SK-N-SH (cell line): ENCODE measurements around the gene FAM131C. TPM values are rescaled to one million over a fixed set of nuclear protein-coding genes. Genes with fewer than 3 reads are reported as not detected.

Experiments used
- CTCF ChIA-PET: fragments of 300-600, 350-600 bp; formaldehyde crosslinking; extraction: SDS; loops from one replicate; lab custom pipeline; 2021; lab: Yijun Ruan, JAX
- POLR2A ChIA-PET: fragments of 350-600 bp; sonication (Branson Sonifier 250); formaldehyde crosslinking; extraction: SDS; loops from one replicate; lab custom pipeline; 2020; ENCODE audit warnings: antibody characterized with exemption, inconsistent platforms; lab: Yijun Ruan, JAX
- DNase-seq: peaks from one replicate; pipeline ENCODE4 v3.0.0; 2012
- H2AFZ ChIP-seq: fragments of 200-600 bp; sonication (generic); 2 replicates; pipeline ENCODE4 v1.8.1; 2016; ENCODE audit warnings: antibody characterized with exemption, mild to moderate bottlenecking, low read depth
- H3F3A ChIP-seq: fragments of 200-600 bp; sonication (generic); replicated peaks from 2 replicates; pipeline ENCODE3; 2016; ENCODE audit warnings: antibody characterized with exemption, mild to moderate bottlenecking; ENCODE audit not compliant: insufficient read depth
- H3K27ac ChIP-seq, 2 experiments: fragments of 200-500 bp in 1 of 2; fragments of 200-600 bp in 1 of 2; sonication (Bioruptor generic) in 1 of 2; sonication (generic), shearing (Covaris generic) in 1 of 2; 2 replicates each; pipeline versions ENCODE4 v1.5.1 to v1.6.1; 2014 to 2016; ENCODE audit warnings: low read depth in 2 of 2, inconsistent platforms in 1 of 2, low read length in 1 of 2, mild to moderate bottlenecking in 1 of 2, mixed read lengths in 1 of 2
- H3K27me3 ChIP-seq: fragments of 200-600 bp; sonication (generic), shearing (Covaris generic); 2 replicates; pipeline ENCODE4 v1.6.1; 2016; ENCODE audit warnings: mixed run types; ENCODE audit not compliant: insufficient read depth
- H3K36me3 ChIP-seq, 2 experiments: fragments of 200-500 bp in 1 of 2; fragments of 200-600 bp in 1 of 2; sonication (Bioruptor generic) in 1 of 2; sonication (generic) in 1 of 2; replicated peaks in 1 of 2; 2 replicates each; pipeline versions ENCODE3 to v1.5.1; 2014 to 2016; ENCODE audit warnings: low read length in 1 of 2, mild to moderate bottlenecking in 1 of 2; ENCODE audit not compliant: insufficient read depth in 2 of 2, control insufficient read depth in 1 of 2
- H3K4me1 ChIP-seq, 2 experiments: fragments of 200-500 bp in 1 of 2; fragments of 200-600 bp in 1 of 2; sonication (Bioruptor generic) in 1 of 2; sonication (generic), shearing (Covaris generic) in 1 of 2; 2 replicates each; pipeline versions ENCODE4 v1.5.1 to v1.6.1; 2014 to 2016; ENCODE audit warnings: low read depth in 1 of 2, low read length in 1 of 2, mixed run types in 1 of 2; ENCODE audit not compliant: insufficient read depth in 2 of 2, control insufficient read depth in 1 of 2
- H3K4me2 ChIP-seq: fragments of 200-600 bp; sonication (generic), shearing (Covaris generic); 2 replicates; pipeline ENCODE4 v1.6.1; 2017; ENCODE audit warnings: mixed run types
- H3K4me3 ChIP-seq, 2 experiments: fragments of 200-500 bp in 1 of 2; fragments of 200-600 bp in 1 of 2; sonication (Bioruptor generic) in 1 of 2; sonication (generic), shearing (Covaris generic) in 1 of 2; 2 replicates each; pipeline versions ENCODE4 v1.5.1 to v1.8.1; 2014 to 2016; ENCODE audit warnings: low read depth in 2 of 2, inconsistent platforms in 1 of 2, low read length in 1 of 2, mild to moderate bottlenecking in 1 of 2, mixed read lengths in 1 of 2, moderate library complexity in 1 of 2
- H3K79me2 ChIP-seq: fragments of 200-600 bp; sonication (generic); 2 replicates; pipeline ENCODE4 v1.8.1; 2017; ENCODE audit warnings: mild to moderate bottlenecking; ENCODE audit not compliant: insufficient read depth
- H3K9ac ChIP-seq: fragments of 200-600 bp; sonication (generic); 2 replicates; pipeline ENCODE4 v1.6.1; 2017; ENCODE audit warnings: mixed run types
- H3K9me2 ChIP-seq: fragments of 200-600 bp; sonication (generic); 2 replicates; pipeline ENCODE4 v1.6.1; 2017; ENCODE audit warnings: mixed run types
- H3K9me3 ChIP-seq: fragments of 200-600 bp; sonication (generic); 2 replicates; pipeline ENCODE4 v1.6.1; 2017; ENCODE audit warnings: mixed run types, mild to moderate bottlenecking, moderate library complexity
- H4K20me1 ChIP-seq: fragments of 200-600 bp; sonication (generic); 2 replicates; pipeline ENCODE4 v1.6.1; 2017; ENCODE audit warnings: mild to moderate bottlenecking, mixed run types; ENCODE audit not compliant: insufficient read depth
- ELF1 ChIP-seq: IDR thresholded peaks from 2 replicates; pipeline ENCODE4 v1.4.0; 2012
- FOXJ3 ChIP-seq: sonication (generic); formaldehyde crosslinking; IDR thresholded peaks from 2 replicates; pipeline ENCODE4 v1.5.1; 2020; ENCODE audit warnings: mild to moderate bottlenecking, missing genetic modification reagents
- FOXM1 ChIP-seq: IDR thresholded peaks from 2 replicates; pipeline ENCODE4 v1.4.0; 2012; ENCODE audit warnings: low read depth, mild to moderate bottlenecking
- JUND ChIP-seq: IDR thresholded peaks from 2 replicates; pipeline ENCODE4 v1.4.0; 2012
- NFIC ChIP-seq: IDR thresholded peaks from 2 replicates; pipeline ENCODE4 v1.4.0; 2012; ENCODE audit warnings: borderline replicate concordance
- NRF1 ChIP-seq: IDR thresholded peaks from 2 replicates; pipeline ENCODE4 v1.6.1; 2012; ENCODE audit warnings: low read depth, mild to moderate bottlenecking, low read length
- POLR2AphosphoS5 ChIP-seq: IDR thresholded peaks from 2 replicates; pipeline ENCODE4 v1.6.1; 2012; ENCODE audit warnings: low read depth, low read length
- RAD21 ChIP-seq: IDR thresholded peaks from 2 replicates; pipeline ENCODE4 v1.6.1; 2012; ENCODE audit warnings: mild to moderate bottlenecking, low read length
- RCOR1 ChIP-seq: fragments of 150-350 bp; IDR thresholded peaks from 2 replicates; pipeline ENCODE4 v1.6.1; 2017; ENCODE audit warnings: antibody characterized with exemption, low read length
- RFX5 ChIP-seq: IDR thresholded peaks from 2 replicates; pipeline ENCODE4 v1.6.1; 2012; ENCODE audit warnings: mild to moderate bottlenecking, improper control_type of control experiment, low read length
- RXRA ChIP-seq: IDR thresholded peaks from 2 replicates; pipeline ENCODE4 v1.4.0; 2012; ENCODE audit warnings: low read depth, mild to moderate bottlenecking, borderline replicate concordance
- SIN3A ChIP-seq: IDR thresholded peaks from 2 replicates; pipeline ENCODE4 v1.6.1; 2012; ENCODE audit warnings: low read depth, mild to moderate bottlenecking, low read length, moderate library complexity, borderline replicate concordance
- SMC3 ChIP-seq: IDR thresholded peaks from 2 replicates; pipeline ENCODE4 v1.6.1; 2012; ENCODE audit warnings: low read depth, low read length, improper control_type of control experiment
- TCF12 ChIP-seq: IDR thresholded peaks from 2 replicates; pipeline ENCODE4 v1.4.0; 2012
- TEAD4 ChIP-seq: IDR thresholded peaks from 2 replicates; pipeline ENCODE4 v1.4.0; 2012; ENCODE audit warnings: mild to moderate bottlenecking, borderline replicate concordance; ENCODE audit not compliant: insufficient read depth
- YY1 ChIP-seq: IDR thresholded peaks from 2 replicates; pipeline ENCODE4 v1.4.0; 2012; ENCODE audit warnings: low read depth, mild to moderate bottlenecking
- WGBS: methylation state at CpG from one replicate; pipeline ENCODE4 v1.1.6; 2017; ENCODE audit warnings: low lambda C conversion rate; 5-methylcytosine and 5-hydroxymethylcytosine counted together
- polyA plus RNA-seq, 3 experiments: library from polyadenylated mRNA; depleted of rRNA; stranded (reverse); fragments of >200 nt; gene quantifications; 2 replicates each; pipeline ENCODE4 v1.2.3, GENCODE V29; 2012
- TF ChIP-seq, protein P1 (sequence below): IDR thresholded peaks from 2 replicates; pipeline ENCODE4 v1.4.0; 2012; ENCODE audit warnings: low read depth
- TF ChIP-seq, protein P2 (sequence below): IDR thresholded peaks from 2 replicates; pipeline ENCODE4 v1.4.0; 2012; ENCODE audit warnings: low read depth, borderline replicate concordance
- TF ChIP-seq, protein P3 (sequence below): IDR thresholded peaks from 2 replicates; pipeline ENCODE4 v1.6.1; 2012; ENCODE audit warnings: mild to moderate bottlenecking, low read depth, low read length, moderate library complexity
- TF ChIP-seq, protein P4 (sequence below): IDR thresholded peaks from 2 replicates; pipeline ENCODE4 v1.4.0; 2012; ENCODE audit warnings: low read depth, borderline replicate concordance

FAM131C gene
- polyA plus RNA-seq, 1 of the 3 experiments (the other 2 are of a cell fraction): 1.6 TPM

DNA sequence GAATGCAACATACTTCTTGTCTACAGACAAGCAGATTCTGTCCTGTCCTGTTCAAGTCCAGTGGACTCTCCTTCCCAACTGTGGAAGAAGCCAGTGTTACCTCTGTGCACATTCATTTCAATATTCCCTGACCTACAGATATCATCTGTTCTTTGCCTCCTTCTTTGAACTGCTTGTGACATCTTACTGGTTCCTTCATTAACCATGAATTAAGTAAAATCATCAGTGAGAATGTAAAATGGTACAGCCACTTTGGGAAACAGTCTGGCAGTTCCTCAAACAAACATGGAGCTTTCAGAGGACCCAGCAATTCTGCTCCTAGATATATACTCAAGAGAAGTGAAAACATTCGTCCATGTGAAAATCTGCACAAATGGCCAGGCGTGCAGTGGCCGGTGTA is 62.6 kb downstream of the FAM131C start (continued):
- TF ChIP-seq SIN3A: no peak
- TF ChIP-seq FOXM1: no peak
- TF ChIP-seq POLR2AphosphoS5: no peak
- no peak for TF ChIP-seq FOXJ3 (CRISPR knock-in tag)
- TF ChIP-seq TCF12: no peak
- TF ChIP-seq NFIC: no peak
- TF ChIP-seq YY1: no peak
- TF ChIP-seq, all 33 proteins: peak for 0

DNA sequence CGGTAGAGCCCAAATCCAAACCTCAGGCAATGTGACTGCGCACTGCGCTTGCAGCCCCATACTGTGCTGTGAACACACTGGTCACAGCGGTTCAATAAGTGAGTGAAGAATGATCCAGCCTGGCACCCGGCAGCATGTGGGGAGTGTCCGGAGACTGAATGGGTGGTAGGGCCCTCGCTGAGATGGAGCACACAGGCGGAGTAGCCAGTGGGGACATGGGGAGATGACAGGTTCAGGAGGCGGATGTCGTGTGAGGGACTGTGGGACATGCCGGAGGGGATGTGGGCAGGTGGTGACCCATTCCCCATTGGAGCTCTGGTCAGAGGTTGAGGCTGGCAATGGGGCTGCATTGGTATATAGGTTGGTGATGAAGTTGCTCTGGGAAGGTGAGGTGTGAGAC is 63.8 kb downstream of the FAM131C start:
- POLR2A ChIA-PET: no interaction called here
- no peak for TF ChIP-seq JUND
- TF ChIP-seq, protein P1, sequence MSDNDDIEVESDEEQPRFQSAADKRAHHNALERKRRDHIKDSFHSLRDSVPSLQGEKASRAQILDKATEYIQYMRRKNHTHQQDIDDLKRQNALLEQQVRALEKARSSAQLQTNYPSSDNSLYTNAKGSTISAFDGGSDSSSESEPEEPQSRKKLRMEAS: no peak
- TF ChIP-seq RFX5: no peak
- TF ChIP-seq, protein P2, sequence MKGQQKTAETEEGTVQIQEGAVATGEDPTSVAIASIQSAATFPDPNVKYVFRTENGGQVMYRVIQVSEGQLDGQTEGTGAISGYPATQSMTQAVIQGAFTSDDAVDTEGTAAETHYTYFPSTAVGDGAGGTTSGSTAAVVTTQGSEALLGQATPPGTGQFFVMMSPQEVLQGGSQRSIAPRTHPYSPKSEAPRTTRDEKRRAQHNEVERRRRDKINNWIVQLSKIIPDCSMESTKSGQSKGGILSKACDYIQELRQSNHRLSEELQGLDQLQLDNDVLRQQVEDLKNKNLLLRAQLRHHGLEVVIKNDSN: no peak
- no peaks in the 10 kb centered on the region for H3K9me3 ChIP-seq
- WGBS: 80% methylated on average over 11 of the region's 11 CpGs
- CTCF ChIA-PET: interaction anchor here (0.6 to 6.1 kb wide), 25 partner anchors 9 to 345 kb away, joined by 3 to 58 read pairs (median 4); partner anchors contain the start of genes CLCNKA, CLCNKB, FAM131C and HSPB7
- no peak overlapping the region for H2AFZ ChIP-seq
- no peaks in the 10 kb centered on the region for H3K36me3 ChIP-seq
- H3K4me3 ChIP-seq: no peak overlapping the region
- no peak for DNase-seq
- no peaks in the 10 kb centered on the region for H4K20me1 ChIP-seq
- no peak overlapping the region for H3K4me2 ChIP-seq
- H3K79me2 ChIP-seq: no peaks in the 10 kb centered on the region
- H3K4me1 ChIP-seq: peaks cover 0 to 11% of the 10 kb centered on the region in 2 experiments; a peak in 1 of 4 replicates
- H3K9me2 ChIP-seq: no peaks in the 10 kb centered on the region
- H3K9ac ChIP-seq: no peak overlapping the region
- H3K27ac ChIP-seq: no peak overlapping the region
- no peaks in the 10 kb centered on the region for H3K27me3 ChIP-seq
- H3F3A ChIP-seq: no peaks in the 10 kb centered on the region

DNA sequence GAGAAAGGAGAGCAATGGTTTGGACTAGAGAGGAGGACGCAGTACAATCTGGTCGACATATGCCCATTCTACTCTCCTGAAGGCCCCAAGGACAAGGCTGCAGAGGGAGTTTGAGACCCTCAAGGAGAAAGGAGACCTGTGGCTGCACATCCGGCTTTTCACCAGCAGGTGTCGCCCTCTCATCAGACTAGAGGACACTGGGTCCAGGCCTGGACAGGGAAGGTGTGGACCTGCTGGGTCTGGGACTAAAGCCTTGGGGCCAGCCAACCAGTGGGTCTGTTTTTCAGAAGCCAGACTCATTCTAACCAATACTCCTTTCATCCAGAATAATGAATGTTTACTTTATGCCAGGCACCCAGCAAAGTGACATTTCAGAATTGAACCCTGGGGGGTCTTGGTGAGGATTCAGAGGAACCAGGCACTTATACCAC is 64.4 kb downstream of the FAM131C start:
- H3K9me2 ChIP-seq: no peaks in the 10 kb centered on the region
- WGBS: 5% methylated on average over 4 of the region's 4 CpGs
- no peaks in the 10 kb centered on the region for H4K20me1 ChIP-seq
- no peak overlapping the region for H2AFZ ChIP-seq
- no peak overlapping the region; a peak in 1 of 4 replicates for H3K4me3 ChIP-seq
- POLR2A ChIA-PET: no interaction called here
- H3K4me1 ChIP-seq: peaks cover 0 to 5% of the 10 kb centered on the region in 2 experiments; a peak in 1 of 4 replicates
- no peak overlapping the region for H3K4me2 ChIP-seq
- no peaks in the 10 kb centered on the region for H3K9me3 ChIP-seq
- H3K27ac ChIP-seq: no peak overlapping the region
- peak; percentile 91 for DNase-seq
- no peaks in the 10 kb centered on the region for H3K36me3 ChIP-seq
- no peaks in the 10 kb centered on the region for H3K27me3 ChIP-seq
- CTCF ChIA-PET: interaction anchor here (0.5 to 6.1 kb wide), 27 partner anchors 10 to 344 kb away, joined by 3 to 58 read pairs (median 4); partner anchors contain the start of genes CLCNKA, CLCNKB, FAM131C and HSPB7
- no peaks in the 10 kb centered on the region for H3F3A ChIP-seq
- no peak overlapping the region for H3K9ac ChIP-seq
- no peaks in the 10 kb centered on the region for H3K79me2 ChIP-seq
- TF ChIP-seq NFIC: no peak
- 0 out of 2 replicates have a peak, but pooled peaks have one; percentile 17 for TF ChIP-seq RCOR1
- peak; percentile 98 for TF ChIP-seq RAD21
- TF ChIP-seq TEAD4: no peak
- TF ChIP-seq NRF1: peak; percentile 24; the same call in 1 of the 2 replicates
- TF ChIP-seq, protein P3, sequence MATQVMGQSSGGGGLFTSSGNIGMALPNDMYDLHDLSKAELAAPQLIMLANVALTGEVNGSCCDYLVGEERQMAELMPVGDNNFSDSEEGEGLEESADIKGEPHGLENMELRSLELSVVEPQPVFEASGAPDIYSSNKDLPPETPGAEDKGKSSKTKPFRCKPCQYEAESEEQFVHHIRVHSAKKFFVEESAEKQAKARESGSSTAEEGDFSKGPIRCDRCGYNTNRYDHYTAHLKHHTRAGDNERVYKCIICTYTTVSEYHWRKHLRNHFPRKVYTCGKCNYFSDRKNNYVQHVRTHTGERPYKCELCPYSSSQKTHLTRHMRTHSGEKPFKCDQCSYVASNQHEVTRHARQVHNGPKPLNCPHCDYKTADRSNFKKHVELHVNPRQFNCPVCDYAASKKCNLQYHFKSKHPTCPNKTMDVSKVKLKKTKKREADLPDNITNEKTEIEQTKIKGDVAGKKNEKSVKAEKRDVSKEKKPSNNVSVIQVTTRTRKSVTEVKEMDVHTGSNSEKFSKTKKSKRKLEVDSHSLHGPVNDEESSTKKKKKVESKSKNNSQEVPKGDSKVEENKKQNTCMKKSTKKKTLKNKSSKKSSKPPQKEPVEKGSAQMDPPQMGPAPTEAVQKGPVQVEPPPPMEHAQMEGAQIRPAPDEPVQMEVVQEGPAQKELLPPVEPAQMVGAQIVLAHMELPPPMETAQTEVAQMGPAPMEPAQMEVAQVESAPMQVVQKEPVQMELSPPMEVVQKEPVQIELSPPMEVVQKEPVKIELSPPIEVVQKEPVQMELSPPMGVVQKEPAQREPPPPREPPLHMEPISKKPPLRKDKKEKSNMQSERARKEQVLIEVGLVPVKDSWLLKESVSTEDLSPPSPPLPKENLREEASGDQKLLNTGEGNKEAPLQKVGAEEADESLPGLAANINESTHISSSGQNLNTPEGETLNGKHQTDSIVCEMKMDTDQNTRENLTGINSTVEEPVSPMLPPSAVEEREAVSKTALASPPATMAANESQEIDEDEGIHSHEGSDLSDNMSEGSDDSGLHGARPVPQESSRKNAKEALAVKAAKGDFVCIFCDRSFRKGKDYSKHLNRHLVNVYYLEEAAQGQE: no peak
- TF ChIP-seq, protein P4, sequence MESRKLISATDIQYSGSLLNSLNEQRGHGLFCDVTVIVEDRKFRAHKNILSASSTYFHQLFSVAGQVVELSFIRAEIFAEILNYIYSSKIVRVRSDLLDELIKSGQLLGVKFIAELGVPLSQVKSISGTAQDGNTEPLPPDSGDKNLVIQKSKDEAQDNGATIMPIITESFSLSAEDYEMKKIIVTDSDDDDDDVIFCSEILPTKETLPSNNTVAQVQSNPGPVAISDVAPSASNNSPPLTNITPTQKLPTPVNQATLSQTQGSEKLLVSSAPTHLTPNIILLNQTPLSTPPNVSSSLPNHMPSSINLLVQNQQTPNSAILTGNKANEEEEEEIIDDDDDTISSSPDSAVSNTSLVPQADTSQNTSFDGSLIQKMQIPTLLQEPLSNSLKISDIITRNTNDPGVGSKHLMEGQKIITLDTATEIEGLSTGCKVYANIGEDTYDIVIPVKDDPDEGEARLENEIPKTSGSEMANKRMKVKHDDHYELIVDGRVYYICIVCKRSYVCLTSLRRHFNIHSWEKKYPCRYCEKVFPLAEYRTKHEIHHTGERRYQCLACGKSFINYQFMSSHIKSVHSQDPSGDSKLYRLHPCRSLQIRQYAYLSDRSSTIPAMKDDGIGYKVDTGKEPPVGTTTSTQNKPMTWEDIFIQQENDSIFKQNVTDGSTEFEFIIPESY: no peak
- no peak for TF ChIP-seq RXRA
- TF ChIP-seq ELF1: no peak
- TF ChIP-seq RFX5: peak; percentile 29; the same call in 1 of the 2 replicates
- TF ChIP-seq FOXM1: no peak
- TF ChIP-seq SMC3: peak; percentile 97
